ENCODE measurements around the gene KCNB1.

DNA sequence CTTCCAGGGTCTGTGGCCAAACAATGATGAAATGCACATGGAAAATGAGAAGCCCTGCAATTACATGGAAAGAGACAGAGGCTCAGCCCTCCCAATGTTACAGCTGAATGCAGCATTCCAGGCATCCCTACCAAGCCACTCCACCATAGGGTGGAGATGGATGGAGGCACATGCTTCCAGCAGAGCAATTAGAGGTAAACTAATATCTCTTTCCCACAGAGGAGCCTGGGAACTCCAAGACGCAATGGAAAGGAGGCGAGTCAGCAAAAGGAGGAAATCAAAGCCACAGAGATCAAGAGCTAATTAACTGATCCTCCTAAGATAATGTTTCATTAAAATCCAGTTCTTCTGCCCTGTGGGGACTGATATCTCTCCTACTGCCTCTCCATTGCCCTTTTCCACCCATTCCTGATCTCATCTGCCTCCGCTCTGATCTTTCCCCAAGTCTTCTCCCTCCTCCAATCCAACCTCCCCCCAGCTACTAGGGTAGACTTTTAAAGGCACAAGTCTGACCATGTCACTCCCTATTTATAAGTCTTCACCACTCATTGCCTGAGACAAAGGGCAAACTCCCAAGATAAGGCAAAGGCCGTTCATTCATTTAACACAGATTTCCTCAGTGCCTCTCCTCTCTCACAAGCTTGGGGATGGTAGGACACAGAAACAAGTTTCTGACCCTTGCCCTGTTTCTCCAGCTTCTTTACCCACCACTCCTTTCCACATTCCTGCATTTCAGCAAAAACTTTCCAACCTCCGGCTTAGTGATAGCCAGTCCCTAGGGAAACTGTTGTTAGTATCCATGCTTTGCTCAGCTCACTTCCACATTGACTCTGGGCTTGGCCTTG is 14.3 kb upstream of the KCNB1 start:
- TF ChIP-seq, protein P1, sequence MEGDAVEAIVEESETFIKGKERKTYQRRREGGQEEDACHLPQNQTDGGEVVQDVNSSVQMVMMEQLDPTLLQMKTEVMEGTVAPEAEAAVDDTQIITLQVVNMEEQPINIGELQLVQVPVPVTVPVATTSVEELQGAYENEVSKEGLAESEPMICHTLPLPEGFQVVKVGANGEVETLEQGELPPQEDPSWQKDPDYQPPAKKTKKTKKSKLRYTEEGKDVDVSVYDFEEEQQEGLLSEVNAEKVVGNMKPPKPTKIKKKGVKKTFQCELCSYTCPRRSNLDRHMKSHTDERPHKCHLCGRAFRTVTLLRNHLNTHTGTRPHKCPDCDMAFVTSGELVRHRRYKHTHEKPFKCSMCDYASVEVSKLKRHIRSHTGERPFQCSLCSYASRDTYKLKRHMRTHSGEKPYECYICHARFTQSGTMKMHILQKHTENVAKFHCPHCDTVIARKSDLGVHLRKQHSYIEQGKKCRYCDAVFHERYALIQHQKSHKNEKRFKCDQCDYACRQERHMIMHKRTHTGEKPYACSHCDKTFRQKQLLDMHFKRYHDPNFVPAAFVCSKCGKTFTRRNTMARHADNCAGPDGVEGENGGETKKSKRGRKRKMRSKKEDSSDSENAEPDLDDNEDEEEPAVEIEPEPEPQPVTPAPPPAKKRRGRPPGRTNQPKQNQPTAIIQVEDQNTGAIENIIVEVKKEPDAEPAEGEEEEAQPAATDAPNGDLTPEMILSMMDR (IDR thresholded peaks at IDR 0.05; ENCODE audit: low read depth, low read length, poor library complexity, severe bottlenecking) = no peak
- no peak for TF ChIP-seq EZH2phosphoT487 (IDR thresholded peaks at IDR 0.05; ENCODE audit: borderline replicate concordance, low read length)

All from DOHH2 (cell line).